Measurements from ENCODE around the gene TAS2R8.
"Not testable (repeated sequence)": the region's sequence is repeated elsewhere in the genome, so short reads cannot be mapped to it uniquely, and the experiment has no call there.

Gene TAS2R8, protein sequence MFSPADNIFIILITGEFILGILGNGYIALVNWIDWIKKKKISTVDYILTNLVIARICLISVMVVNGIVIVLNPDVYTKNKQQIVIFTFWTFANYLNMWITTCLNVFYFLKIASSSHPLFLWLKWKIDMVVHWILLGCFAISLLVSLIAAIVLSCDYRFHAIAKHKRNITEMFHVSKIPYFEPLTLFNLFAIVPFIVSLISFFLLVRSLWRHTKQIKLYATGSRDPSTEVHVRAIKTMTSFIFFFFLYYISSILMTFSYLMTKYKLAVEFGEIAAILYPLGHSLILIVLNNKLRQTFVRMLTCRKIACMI

DNA sequence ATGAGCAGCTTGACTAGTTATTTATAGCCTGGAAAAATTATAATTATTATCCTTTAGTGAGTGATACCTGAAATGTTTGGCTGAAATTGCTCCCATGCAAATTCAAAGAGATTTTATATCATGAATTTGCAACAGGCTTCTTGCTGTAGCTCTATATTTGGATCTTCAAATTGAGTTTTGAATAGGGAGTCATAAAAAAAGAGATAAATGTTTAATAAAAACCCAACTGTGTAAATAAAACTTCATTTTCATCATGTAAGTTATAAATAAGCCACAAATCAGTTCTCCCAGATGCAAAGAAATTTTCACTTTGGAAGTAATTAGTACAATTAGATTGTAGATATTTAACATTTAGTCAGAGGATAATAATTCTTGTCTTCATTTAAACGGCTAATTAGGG is at the start of gene TAS2R8:
TSS of gene TAS2R8 (minus strand) at position 101 of the 400 bp plus-strand sequence. CDS start 306 bp downstream, outside the sequence.
- DNase-seq: no peak

DNA sequence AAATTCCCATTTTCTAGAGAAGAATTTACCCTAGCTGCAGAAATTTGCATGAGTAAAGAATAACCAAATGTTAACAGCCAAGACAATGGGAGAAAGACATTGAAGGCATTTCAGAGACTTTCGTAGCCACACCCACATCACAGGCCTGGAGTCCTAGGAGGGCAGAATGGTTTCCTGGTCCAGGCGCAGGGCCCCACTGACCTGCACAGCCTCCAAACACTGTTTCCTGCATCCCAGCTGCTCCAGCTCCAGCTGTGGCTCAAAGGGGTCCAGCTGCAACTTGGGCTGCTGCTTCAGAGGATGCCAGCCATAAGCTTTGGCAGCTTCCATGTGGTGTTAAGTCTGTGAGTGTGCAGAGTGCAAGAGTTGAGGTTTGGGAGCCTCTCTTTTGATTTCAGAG is 48.7 kb upstream of the TAS2R8 start:
- no peak for DNase-seq

DNA sequence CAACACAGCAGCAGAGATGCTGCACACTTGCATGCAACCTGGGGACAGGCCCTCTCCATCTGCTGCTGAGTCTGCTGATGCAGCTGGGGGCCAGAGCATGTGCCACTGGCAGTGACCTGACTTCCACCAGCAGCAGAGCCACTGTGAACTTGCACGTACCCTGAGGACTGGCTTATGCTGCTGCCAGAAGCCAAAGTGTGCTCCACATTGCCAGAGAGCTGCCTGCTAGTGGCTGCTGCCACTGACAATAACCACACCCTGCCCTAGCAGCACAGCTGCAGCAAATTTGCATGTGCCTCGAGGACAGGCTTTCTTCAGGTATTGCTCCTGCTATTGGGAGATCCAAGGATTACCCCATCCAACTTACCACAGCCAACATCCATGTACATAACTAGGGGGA is 46.7 kb upstream of the TAS2R8 start:
- no peak for DNase-seq

DNA sequence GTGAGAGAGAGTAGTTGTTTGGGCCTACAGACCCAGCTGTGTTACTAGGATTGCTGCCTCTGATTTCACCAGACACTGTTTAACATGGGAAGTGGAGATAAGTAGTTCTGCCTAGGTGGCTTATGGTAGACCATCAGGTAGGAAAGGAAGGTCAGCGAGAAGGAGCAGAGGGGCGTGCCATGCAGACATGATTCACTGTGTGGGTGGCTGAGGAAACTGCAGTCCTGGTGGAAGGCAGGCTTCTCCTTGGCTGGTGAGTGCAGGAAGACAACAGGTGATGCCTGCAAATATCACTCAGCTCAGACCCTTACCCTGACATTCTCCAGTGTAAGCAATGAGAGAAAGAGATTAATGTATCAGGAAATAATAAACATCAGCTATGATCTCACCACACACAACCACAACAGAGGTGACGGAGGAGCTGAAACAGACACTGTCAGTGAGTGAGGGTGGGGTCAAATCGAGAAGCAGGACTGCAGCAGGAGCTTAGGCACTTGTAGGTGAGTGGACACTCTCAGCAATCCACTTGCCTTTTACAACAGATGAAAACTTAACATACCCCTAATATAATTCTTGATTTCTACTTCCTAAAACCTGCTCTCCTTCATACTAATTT is 44.3 kb upstream of the TAS2R8 start:
- no peak for DNase-seq

DNA sequence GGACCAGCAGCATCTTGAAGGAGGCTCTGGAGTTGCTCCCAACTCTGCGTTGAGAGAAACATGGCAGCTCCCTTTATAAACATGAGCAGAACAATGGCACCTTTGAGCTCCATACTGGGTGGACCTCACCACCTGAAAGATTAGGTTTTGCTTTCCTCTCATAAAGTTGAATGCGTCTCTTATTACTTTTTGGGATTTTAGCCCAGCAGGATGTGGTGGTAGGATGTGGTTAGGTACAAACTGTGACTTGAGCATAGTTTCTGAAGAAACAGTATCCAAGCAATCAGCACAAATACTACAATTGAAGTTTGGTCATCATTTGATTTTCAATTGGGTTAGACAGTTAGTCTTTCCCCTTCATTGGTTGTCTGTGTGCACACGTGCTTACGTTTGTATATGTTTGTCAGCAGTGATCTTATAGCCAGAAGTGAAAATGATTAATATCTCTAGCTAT is 42.4 kb upstream of the TAS2R8 start, which contains the start of gene PRR4:
TSS of gene PRR4 (minus strand) at position 51 of the 454 bp plus-strand sequence. CDS start at position 13, 38 bp downstream.
- no peak for DNase-seq

DNA sequence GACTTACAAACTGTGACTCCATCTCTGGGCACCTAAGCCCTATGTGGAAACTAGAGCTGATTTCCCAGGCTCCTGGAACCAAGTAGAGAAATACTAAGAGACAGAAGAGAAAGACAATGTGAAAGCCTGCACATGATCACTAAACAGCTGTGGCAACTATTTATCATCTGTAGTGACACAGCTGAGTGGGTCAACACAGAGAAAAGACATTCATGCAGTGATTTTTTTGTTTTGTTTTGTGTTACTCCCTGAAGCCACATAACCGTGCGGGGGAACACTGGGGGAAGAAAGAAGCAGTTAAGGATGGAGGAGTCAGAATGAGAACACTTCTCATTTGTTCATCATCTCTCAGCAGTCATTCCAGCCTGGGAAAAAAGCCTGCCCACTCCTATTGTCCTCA is 40.7 kb upstream of the TAS2R8 start:
- DNase-seq: no peak

DNA sequence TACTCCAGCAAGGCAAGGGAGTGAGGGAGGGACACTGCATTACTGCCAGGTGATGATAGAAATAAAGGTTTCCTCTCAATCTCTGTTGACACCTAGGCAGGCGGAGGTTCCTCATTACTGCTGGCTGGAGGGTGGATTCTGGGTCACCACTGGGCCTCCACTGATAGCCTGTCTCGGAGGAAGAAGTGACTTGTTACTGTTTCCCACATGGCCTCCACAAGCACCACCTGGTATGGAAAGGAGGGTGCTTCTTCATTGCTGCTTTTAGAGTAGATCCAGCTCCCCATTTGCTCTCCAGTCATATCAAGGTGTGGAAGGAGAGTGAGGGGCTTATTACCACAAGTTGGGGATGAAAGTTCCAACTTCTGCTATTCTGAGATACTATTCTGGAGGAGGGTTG is 35.8 kb upstream of the TAS2R8 start:
- no peak for DNase-seq

DNA sequence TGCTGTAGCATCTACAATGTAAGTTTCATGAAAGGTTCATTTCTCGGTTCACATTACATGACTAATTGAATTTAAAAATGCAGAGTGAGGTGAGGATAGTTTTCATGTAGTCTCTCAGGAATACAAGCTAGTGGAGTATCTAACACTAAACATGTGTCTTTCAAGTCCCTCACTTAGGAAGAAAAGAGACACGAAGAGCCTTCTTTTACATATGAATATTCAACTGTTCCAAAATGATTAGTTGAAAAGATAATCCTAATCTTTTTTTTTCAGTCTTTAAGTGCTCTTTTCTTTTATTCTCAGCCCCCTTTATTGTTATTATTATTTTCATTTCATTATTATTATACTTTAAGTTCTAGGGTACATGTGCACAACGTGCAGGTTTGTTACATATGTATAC is 31.4 kb upstream of the TAS2R8 start:
- DNase-seq: no peak

DNA sequence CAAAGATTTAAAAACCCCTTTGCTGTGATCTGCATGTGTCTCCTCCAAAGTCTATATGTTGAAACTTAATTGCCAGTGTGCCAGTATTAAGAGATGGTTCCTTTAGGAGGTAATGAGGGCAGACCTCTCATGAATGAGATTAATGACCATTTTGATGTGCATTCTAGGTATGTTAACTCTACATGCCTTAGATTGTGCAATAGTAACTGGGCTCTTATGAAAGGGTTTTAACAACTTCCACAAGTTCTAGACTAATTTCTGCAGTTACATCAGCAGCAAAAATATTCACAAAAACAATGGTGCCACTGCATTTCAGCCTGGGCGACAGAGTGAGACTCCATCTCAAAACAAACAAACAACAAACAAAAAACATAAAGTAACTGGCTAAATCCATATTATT is 22.9 kb upstream of the TAS2R8 start:
- no peak for DNase-seq

DNA sequence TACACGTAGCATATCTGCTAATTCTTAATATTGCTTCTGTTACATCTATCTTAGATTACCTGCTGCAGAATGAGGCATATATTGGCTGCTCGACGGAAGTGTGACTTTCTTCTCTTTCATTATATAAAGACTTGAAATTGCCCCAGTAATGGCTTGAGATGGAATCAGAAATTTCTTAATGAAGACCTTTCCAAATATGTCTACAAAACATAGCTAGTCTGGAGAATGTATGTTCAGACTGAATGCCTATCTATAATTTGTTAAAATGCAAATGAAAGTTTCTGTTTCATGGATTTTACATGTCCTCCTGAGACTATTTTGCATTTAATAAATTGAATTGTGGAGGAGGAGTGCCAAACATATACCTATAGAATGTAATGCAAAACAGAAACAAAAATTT is 19.2 kb upstream of the TAS2R8 start, which contains the start of gene TAS2R10:
TSS of gene TAS2R10 (minus strand) at position 101 of the 400 bp plus-strand sequence. CDS start at position 12, 89 bp downstream.
- DNase-seq: no peak

DNA sequence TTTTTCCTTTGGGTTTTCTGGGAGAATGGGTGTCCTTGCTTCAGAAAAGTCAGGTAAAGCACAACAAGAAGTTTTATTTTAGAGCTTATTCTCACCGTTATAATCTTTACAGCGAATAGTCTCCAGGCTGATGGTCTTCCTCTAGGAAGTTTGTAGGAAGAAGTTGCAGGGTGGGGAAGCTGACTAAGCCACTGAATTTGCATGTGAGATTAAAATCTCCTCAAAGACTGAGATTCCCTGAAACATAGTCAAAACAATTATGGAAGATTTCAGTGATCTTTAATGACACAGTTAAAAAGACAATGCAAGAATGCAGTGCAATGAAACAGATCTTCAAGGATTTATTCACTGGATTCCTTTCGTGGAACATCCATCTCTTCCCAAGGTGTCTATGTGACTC is 17.9 kb upstream of the TAS2R8 start:
- no peak for DNase-seq

DNA sequence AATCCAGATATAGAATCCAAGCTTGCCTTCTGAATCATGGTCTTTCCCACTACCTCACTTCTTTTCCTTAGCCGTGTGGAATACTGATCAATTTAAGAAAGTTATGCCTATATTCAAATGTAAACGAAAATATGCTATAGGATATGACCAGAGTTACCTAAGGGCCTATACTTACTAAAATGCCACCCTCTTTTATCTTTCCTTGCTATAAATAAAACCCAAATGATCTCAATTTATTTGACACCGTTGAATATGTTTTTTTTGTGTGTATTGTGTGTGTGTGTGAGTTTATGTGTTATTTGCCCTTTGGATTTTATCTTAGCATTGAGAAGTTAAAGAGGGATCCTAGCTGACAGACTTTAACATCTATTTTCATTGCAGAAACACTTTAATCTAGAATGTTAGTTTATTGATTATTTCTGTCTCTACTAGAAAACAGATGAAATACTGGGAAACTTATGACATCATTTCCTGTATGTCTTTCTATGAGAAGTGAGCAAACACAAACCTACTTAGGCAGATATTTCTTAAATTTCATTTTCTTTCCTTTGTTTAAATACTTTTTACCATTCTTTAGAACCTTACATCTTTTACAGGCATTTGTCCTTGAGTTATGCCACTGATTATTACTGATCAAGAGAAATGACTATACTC is 4.9 kb upstream of the TAS2R8 start:
- DNase-seq: no peak

DNA sequence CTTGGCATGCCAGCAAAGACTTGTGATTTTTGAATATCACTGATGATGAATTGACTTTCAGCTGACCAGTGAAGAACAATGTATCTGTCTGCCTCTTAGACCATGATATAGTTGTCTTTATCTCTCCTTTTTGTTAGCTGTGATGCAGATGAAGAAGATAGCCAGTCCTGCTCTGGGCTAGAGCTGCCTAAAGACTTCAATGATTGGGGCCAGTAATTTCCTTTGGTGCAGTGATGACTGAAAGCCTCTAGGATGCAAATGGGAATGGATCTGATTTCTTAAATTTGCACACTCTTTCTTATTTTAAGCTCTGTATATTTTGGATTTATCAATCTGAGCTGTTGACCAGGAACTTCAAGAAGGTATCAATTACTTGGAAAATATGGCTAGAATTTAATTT is 3.0 kb upstream of the TAS2R8 start, which contains the start of gene TAS2R9:
TSS of gene TAS2R9 (minus strand) at position 101 of the 400 bp plus-strand sequence. CDS start at position 8, 93 bp downstream.
- no peak for DNase-seq

DNA sequence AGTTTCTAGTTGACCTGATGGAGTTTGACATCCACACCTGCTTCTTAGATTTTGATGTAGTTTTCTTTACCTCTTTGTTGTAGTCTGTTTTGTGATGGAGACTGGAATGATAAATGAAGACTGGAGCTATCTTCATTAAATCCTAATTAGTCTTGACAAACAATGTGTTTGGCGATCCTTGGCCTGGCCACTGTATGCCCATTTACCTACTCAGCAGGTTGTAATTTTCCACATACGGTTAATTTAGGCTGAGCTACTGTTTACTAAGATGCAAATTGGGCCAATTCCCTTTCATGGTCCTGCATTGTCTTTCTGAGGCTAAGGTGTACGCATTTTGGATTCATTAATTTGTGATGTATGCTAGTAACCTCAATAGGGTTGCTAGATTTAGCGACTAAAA is 4.5 kb downstream of the TAS2R8 start, which contains the start of gene TAS2R7:
TSS of gene TAS2R7 (minus strand) at position 41 of the 400 bp plus-strand sequence. CDS start 57 bp downstream, outside the sequence.
- no peak for DNase-seq

DNA sequence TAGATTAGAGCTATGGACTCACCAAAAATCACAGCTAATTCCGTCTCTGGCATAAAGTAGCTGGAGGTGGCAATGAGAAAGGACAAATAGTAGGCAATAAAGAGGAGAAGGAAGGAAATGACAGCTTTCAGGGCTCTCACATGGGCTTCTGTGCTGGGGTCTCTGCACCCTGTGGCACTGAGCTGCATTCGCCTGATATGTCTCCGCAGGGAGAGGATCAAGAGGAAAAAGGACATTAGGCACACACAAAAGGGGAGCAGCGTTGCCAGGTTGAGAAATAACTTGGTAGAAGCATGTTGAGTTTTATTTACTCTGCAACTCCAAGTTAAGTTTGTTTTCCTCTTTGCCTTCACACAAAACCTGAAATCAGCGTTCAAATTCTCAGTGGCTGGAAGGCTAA is 5.3 kb downstream of the TAS2R8 start:
- no peak for DNase-seq

DNA sequence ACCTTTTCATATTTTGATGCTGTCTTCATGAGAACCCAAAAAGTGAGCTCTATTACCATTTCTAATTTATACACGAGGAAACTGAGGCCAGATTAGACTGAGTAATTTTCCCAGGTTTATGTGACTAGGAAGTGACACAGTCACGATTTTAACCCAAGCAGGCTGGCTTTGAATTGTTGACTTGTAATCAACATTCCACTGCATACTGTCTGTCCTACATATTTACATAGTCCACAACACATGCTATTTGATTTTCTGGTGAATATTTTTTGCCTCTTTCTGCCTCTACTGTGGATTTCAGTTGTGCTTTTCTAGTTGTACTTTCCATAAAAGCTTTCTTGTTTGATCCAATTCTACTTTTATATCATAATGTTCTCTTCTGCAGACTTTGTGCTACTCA is 12.9 kb downstream of the TAS2R8 start:
- DNase-seq: no peak

DNA sequence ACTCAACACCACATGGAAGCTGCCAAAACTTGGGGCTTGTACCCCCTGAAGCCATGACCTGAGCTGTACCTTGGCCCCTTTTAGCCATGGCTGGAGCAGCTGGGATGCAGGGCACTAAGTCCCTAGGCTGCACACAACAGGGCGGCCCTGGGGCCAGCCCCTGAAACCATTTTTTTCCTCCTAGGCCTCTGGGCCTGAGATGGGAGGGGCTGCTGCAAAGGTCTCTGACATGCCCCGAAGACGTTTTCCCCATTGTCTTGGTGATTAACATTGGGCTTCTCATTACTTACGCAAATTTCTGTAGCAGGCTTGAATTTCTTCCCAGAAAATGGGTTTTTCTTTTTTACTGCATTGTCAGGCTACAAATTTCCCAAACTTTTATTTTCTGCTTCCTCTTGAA is 15.3 kb downstream of the TAS2R8 start:
- DNase-seq: not testable (repeated sequence)

DNA sequence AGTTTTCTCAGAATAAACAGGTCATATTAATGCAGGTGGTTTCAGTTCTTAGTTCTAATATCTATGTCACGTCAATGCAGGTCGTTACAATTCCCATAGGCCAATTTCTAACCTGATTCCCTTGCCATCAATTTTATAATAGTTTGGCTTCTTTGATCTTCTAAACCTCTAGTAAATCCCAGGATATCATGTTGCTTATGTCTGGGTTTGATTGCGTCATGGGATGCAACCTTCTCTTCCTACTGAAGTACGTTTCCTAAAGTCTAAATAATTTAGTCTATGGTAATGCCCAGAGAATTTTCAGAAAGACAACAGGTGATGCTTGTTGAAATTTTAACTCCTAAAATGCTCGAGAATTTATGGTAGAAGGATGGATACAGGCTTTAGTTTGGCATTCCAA is 23.8 kb downstream of the TAS2R8 start:
- DNase-seq: no peak

DNA sequence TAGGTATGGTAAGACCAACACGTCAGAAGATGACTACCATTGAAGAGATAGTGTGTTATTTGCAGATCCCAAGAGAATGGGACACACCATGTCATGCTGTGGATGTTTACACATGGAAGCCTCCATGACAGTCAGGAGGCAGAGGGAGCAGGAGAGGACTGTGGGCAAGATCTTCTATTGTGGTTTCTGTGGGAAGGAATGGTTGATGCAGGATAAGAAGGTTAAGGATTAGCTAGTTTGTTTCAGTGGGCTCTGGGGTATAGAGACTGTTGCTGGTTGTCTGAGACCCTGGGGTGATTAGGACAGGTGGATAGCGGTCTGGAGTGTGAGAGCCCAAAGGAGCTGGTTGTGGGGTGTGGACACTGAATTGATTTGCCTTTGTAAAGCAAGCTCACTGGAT is 28.0 kb downstream of the TAS2R8 start:
- DNase-seq: no peak

DNA sequence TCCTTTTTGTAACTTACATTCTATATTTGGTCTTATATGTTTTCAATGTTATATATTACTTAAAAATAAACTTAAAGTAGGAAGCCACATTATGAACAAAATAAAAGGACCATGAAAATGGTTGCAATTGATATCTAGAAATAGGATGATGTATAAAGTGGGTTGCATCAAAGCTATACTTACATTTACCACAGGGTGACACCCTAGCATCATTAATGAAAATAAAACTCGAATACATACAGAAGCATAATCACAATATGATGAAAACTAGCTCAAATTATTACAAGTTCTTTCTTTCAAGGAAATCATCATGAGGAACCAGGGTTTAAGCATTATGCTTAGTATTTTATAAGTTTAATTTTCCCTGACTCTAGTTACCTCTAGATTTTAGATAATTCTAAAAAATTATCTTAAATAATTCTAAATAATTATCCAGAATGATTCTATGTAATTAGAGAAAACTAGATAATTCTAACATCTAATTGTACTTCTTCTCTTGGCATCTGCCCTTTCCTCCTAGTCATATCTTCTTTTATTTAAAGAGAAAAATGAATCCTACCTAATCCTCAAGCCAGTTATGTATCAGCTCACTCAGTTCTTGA is 35.9 kb downstream of the TAS2R8 start:
- DNase-seq: no peak

DNA sequence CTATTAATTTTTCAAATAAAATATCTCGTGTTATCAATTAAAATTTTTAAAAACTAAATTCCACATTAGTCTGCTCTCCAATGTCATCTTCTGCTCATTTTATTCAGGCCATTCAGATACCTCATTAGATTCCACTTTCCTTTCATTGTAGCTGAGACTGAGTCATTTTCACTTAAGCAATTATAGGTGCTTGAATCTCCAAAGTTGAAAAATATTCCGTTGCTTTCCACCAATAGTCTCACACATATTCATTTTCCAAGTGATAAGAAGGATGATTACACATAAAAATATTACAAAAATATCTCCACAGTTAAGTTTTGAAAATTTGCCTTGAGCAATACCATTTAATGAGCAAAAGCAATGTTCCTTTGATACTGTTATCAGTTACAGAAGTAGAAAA is 47.4 kb downstream of the TAS2R8 start:
- DNase-seq: no peak

DNA sequence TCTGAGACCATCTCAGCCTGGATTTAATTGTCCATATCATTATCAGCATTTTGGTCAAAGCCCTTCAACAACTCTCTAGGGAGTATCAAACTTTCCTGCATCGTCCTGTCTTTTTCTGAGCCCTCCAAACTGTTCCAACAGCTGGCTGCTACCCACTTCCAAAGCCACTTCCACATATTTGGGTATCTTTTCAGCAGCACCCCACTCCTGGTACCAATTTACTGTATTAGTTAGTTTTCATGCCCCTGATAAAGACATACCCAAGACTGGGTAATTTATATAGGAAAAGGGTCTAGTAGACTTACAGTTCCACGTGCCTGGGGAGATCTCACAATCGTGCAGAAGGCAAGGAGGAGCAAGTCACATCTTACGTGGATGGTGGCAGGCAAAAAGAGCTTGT is 50.9 kb downstream of the TAS2R8 start:
- no peak for DNase-seq

Measured in CD4-positive, alpha-beta T cell treated with Interleukin-6 for 4 hours (primary cell).